Posterior cingulate gyrus (tissue), 11 donors: ENCODE data around the gene RMI2.
A peak's percentile ranks its signal among the peaks of the same experiment; 100 is the strongest.
"Not testable (repeated sequence)": the region's sequence is repeated elsewhere in the genome, so short reads cannot be mapped to it uniquely, and the experiment has no call there.

Source experiments
- DNase-seq, 10 donors: peaks; one replicate each; pipeline versions ENCODE4 v3.0.0 to v3.0.0-alpha.2; 2020 to 2021; ENCODE audit warnings: mixed read lengths in 3 of 10
- intact Hi-C: fragments of 100-400 bp; cut with DNase I; formaldehyde crosslinking; loops from one replicate; pipeline ENCODE4 v1.15.1; 2023

RMI2 gene

DNA sequence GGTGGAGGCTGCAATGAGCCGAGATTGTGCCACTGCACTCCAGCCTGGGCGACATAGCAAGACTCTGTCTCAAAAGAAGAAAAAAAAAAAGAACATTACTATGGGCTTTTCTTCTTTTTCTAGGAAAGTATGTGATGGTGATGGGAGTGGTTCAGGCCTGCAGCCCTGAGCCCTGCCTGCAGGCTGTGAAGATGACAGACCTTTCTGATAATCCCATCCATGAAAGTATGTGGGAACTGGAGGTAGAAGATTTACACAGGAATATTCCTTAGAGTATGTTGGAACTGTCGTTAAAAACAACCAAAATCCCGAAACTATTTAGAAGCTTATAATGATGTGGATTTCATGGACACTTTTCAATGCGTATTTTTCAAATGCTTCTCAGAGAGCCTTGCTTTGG, 5.3 kb downstream of the RMI2 start:
- peak in 2 of 10 donors; percentile 15 to 18 for DNase-seq
- intact Hi-C loops = no loop called here

DNA sequence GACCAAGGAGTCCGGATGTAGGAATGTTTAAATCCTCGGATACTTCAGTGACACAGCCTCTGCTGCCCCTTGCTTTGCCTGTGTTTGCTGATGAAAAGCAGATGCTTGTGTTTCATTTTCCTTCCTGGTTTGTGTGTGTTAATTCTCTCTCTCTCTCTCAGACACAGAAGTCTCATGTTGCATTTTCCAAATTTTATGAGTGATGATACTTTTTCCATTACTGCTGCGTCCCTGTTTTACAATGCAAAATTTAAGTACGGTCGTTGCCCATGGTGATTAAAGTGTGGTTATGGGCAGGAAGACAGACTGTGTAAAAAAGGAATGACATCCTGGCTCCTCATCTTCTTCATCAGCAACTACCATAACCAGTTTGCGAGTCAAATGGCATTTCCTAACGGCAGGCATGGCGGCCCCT, 5.7 kb downstream of the RMI2 start:
- intact Hi-C loops = no loop called here
- DNase-seq = peak in 2 of 10 donors; percentile 2 to 25

DNA sequence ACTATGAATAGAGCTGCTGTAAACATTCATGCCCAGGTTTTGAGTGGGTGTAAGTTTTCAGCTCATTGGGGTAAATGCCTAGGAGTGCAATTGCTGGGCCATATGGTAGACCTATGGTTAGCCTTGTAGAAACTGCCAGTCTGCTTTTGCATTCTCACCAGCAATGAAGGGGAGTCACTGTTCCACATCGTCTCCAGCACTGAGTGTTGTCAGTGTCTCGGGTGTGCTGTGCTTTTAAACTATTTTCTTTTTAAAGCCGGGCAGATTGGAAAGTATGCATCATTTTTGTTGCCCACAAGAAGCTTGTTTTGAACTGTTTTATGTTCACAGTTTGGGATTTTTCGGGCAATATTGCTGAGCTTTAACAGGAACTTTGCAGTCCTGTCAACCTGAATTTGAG, 7.9 kb downstream of the RMI2 start:
- intact Hi-C loops = no loop called here
- DNase-seq = no peak

DNA sequence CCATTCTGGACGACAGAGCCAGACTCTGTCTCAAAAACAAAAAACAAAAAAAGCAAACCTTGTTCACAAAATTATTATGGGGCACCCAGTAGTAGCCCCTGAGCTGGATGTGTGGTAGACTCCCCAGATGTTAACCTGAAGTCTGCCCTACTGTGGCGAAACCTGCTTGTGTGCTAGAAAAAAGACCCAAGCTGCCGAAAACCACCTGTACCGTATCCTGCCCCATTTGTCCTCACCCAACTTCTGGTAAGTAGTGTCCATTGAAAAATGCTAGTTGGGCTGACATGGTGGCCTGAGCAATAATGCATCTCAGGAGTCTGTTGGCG, 9.1 kb downstream of the RMI2 start:
- DNase-seq = no peak
- intact Hi-C loops = no loop called here

DNA sequence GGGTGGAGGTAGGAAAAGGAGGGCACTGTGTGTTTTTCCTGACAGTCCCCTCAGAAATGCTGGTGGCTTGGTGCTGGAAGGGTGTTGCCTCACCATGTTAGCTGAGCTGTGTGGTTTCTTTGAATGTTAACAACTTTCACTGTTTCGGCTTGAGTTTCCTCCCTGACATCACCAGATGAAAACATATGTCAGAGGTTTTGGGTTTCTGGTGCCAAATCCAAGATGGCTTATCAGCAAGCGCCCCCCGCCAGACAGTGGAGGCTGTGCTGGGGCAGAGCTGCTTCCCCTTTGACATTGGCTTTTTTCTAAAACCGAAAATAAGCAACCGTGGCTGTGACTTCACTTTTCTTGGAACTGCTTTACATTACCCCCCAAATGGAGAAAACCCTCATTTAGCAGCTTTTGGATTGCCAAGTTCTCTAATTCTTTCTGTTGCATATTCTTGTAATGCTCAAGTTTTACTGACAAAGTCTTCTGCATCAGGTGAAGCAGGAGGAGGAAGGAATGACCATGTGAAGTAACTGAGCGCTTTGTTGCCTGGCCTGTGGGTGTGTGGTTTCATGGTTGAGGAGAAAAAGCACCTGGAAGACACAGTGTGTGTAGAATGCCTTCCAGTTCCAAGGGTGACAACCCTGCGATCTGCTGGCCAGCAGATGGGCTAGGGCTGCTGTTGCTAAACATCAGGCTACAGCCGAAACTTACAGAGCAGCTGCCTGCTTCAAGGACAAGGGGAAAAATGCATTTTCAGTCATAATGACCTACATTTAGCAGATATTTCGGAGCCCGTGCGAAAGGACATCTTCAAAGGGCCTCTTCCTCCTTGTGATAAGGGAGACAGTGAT, 9.7 kb downstream of the RMI2 start:
- DNase-seq = peak in 1 of 10 donors; percentile 59
- intact Hi-C loops = no loop called here

DNA sequence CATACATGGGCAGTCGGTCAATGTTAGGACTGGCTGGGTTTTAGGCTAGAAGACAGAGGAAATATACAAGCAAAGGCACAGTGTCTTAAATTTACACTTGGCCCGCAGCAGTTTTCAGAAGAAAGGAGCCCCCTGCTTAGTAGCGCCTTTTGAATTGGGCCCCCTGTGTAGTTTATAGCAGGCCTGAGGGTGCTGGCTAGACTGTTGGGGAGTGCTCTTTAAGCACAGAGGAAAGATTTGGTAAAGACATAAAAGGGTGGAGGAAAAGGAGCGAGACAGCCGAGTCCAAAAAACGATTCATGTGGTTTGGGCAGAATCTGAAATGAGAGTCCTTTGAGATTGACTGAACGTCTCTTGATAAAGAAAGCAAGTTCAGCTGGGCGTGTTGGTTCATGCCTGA, 10.6 kb downstream of the RMI2 start:
- intact Hi-C loops = loop anchor here (2.0 kb wide), 1 partner anchor 391 kb away; no protein-coding TSS in a partner anchor
- DNase-seq = no peak

DNA sequence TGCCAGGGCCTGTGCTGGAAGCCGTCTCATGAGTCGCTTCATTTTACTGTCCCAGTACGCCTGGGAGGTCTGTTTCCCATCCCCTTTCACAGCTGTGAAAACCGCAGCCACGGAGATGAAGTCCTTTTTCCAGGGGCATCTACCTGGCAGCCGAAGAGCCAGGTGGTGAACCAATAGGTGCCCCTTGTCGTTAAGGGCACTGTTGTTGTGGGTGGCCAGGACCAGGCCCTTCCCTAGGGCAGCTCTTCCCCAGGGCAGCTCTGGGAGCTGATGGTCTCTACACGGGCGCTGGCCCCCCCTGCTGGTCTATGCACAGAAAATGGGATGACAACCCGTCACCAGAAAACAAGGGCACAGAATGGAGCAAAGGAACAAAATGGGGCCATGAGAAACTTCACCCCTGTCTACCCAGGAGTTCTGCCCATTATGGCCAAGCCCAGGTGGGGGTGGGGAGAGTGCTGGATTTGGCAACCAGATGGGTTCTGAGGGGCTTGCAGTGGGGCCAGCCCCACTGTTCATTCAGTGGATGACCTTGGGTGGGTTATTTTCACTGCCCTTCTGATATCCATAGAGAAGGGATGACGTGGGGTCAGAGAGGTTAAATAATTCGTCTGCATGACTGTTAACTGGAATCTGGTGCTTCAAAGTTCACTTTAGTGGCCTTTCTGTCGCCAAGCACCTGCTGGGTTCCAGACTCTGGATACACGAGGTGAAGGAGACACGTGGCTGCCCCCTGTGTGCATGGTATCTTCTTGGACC, 11.5 kb downstream of the RMI2 start:
- intact Hi-C loops = loop anchor here (2.0 kb wide), 1 partner anchor 392 kb away; no protein-coding TSS in a partner anchor
- peak in 8 of 10 donors; percentile 28 to 91 (median 54) for DNase-seq

DNA sequence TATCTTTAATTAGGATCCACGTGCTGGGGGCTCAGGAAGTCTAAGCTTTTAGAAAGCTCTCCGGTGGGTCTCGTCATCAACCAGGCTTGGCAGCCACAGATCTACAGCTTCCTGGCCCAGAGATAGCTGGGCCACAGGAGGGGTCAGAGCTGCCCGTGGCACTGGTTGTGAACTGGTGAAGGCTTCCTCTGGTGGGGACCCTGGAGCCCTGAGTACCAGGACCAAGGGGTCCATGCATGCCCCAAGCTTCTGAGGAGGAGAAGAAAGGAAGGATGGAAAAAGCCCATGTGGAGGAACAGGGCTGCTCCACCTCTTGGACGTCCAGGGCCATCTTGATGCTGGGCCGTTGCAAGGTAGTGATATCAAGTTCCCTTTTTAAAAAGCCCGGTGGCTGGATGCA, 13.3 kb downstream of the RMI2 start:
- DNase-seq = peak in 1 of 10 donors; percentile 71
- intact Hi-C loops = no loop called here

DNA sequence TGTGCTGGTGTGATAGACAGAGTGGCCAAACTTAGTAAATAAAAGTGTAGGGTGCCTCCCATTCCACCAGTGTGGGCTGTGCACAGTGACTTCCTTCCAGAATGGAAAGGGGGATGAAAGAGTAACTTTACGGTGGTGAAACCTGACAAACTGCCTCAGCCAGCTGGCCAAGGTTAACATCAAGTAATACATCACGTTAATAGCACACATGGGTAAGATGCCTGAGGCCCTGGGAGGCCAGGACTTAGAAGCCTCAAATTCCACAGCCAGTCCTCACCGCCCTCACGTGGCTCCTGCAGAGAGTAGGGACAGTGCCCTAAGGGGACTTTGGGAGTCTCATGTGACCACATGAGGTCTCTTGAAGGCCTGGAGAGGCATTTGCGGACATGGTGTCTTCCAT, 14.1 kb downstream of the RMI2 start:
- intact Hi-C loops = no loop called here

DNA sequence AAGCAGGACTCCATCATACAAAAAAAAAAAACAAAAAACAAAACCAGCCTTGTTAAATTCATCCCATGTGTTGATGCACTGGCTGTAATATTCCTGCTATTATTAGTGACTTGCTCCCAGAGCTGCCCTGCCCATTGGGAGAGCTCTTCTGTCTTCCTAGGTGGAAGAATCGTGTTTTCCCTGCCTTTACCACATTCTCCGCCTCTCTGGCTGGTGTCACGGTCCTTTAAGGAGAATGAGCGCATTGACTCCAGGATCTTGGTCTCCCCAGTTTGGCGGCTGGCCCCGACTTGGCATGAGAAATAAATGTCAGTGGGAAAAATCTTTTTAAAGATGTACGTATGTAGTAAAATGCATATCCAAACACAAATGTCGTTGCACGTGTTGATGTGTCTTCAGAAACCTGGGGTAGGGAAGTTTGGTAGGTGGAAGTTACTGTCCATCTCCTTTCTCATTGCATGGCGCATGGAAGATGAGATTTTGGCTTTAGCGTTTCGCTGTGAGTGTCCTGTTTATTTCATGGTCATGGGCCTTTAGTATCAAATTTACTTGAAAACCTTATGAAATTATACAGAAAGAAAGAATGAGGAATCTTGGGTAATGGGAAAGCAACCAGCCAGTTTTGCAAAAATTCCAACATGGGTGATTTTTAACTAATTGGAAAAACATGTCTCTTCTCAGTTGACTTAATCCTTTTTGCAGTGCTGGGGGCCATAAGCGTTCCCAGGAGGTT, 15.5 kb downstream of the RMI2 start:
- intact Hi-C loops = no loop called here
- peak in 1 of 10 donors; percentile 11 for DNase-seq

More for the DNA sequence above, 14.1 kb downstream of the RMI2 start:
- peak in 1 of 10 donors; percentile 8 for DNase-seq

DNA sequence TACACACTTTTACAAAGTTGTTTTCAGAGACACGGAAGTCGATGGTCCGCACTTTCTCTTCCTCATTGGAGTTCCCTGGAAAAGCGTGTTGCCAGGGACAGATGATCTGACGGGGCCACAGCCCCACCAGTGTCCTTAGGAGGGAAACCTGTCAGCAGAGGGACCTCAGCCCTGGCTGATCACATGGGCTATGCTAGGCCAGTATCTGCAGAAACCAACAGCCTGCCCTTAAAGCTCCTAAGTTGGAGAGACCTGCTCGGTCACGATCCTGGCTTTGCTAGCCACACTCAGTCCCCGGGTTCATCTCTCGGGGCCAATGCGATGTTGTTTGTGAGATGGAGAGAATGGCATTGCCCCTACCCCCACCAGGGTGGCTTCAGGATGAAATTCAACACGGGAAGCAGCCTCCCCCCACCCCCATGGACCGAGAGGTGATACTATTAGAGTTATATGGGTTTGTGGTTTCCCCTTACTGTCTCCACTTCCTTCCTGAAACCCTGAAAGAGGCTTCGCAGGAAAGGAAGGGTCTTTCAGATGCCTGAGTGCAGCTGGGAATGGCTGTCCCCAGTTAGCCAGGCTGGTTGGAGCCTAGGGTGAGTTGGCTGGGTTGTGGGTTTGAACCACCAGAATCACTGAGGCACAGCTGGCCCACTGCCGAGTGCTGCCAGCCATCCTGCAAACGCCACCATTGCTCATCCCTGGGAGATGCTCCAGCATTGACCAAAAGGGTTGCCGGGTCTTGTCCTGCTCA, 16.6 kb downstream of the RMI2 start:
- DNase-seq = peak in 1 of 10 donors; percentile 70
- intact Hi-C loops = no loop called here

DNA sequence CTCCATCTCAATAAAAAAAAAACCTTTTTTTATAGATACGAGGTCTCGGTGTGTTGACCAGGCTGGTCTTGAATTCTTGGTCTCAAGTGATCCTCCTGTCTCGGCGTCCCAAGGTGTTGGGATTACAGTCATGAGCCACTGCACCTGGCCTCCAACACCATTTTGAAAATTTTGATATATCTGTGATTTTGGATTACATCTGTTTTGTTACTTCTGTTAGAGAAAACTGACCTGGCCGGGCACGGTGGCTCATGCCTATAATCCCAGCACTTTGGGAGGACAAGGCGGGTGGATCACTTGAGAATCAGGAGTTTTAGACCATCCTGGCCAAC, 18.6 kb downstream of the RMI2 start:
- intact Hi-C loops = no loop called here
- DNase-seq = no peak

DNA sequence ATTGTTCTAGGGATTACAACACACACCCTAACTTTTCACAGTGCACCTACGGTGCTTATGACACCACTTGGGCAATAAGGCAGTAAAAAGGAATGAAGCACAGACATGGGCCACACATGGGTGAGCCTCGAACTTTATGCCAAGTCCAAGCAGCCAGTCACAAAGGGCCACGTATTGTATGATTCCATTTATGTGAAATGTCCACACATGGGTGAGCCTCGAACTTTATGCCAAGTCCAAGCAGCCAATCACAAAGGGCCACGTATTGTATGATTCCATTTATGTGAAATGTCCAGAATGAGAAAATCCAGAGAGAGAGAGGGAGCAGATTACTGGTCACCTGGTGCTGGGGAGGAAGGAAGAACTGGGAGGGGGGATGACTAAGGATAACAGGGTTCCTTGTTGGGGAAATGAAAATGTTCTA, 22.2 kb downstream of the RMI2 start:
- DNase-seq = no peak
- intact Hi-C loops = no loop called here

DNA sequence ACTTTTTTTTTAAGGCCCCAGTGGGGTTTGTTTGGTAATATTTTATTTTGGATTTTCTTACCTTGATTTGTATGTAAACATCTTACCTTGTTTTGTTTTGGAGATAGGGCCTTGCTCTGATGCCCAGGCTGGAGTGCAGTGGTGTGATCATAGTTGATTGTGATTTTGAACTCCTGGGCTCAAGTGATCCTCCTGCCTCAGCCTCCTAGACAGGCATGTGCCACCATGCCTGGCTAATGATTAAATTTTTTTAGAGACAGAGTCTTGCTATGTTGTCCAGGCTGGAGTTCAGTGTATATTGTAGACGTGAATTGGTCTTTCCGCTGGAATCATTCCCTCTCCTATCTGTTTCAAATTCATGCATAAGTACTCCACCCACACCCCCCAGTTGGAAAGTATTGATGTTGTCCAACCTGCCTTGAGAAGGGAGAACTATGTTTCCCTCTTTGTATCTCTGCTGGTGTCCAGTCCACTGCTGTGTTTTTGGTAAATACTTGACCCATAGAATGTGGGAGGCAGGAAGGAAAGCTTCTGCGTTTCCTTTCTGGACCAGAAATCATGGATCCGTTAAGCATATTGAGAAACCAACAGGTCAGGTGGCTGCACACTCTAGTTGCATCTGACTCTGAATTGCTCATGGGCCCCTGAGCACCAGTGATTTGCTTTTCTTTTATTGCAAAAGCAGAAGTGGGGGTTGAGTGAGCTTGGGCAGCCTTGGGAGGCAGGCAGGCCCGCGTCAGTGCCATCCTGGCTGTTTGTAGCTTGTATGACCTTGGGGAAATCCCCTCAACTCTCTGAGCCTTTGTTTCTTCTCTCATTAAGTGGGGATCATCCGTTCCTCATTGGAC, 25.0 kb downstream of the RMI2 start:
- intact Hi-C loops = no loop called here
- DNase-seq = peak in 1 of 10 donors; percentile 64

DNA sequence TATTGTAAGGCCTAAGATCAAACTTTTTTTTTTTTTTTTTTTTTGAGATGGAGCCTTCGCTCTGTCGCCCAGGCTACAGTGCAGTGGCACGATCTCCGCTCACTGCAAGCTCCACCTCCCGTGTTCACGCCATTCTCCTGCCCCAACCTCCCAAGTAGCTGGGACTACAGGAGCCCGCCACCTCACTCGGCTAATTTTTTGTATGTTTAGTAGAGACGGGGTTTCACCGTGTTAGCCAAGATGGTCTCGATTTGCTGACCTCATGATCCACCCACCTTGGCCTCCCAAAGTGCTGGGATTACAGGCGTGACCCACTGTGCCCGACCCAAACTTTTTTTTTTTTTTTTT, 25.6 kb downstream of the RMI2 start:
- intact Hi-C loops = not testable (repeated sequence)
- peak in 1 of 10 donors; percentile 45 for DNase-seq

DNA sequence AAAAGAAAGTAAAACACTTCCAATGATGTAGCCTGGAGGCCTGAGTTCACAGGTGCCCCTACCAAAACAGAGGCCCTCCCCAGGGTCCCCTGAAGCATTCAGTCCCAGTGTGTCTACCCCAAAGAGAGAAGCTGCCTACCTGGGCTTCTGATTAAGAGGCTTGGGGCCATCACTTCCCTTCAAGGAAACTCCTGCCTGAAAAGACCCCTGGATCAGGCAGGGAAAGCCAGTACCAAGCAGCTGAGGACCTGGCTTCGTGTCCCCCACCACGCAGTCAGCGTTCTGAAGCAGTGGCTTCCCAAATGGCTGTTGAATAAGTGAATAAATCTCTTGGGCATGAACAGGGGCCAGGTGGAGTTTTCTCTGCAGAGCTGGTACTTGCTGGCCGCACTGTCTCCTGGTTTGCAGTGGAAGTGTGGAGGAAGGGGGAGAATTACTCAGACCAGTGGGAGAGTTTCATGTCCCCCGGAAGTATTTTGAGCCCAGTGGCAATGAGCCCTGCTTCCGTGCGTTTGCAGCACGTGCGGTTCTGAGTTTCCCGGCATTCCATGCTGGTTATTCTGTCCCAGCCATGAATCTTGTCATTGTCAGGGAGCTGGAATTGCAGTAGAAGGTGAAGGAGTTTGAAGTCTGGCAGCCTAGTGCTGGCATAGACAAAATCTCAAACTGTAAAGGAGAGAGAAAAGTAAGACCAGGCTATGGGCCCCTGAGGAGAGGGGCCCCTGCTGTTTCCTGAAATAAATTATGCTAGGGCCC, 27.0 kb downstream of the RMI2 start:
- intact Hi-C loops = no loop called here
- peak in 1 of 10 donors; percentile 21 for DNase-seq

DNA sequence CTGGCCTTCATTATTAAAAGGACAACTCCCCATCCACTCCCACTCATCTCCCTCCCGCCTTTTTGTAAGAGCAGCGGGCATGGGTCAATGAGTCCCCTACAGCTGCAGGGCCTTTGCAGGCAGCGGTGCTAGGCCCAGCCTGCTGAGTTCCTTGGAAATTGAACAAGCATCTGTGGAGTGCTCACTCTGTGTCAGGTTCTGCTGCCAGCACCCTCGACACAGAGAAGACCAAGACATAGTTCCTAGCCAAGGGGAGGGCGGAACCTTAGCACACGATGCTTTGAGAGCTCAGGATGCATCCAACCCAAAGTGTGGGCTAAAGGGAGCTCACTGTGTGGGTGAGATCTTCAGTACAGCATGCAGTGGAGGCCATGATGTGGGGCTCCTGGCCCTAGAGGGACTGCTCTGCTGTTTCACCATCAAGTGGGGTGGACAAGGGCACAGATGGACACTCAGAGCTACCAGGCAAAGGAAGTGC, 27.6 kb downstream of the RMI2 start:
- intact Hi-C loops = no loop called here
- peak in 1 of 10 donors; percentile 68 for DNase-seq

DNA sequence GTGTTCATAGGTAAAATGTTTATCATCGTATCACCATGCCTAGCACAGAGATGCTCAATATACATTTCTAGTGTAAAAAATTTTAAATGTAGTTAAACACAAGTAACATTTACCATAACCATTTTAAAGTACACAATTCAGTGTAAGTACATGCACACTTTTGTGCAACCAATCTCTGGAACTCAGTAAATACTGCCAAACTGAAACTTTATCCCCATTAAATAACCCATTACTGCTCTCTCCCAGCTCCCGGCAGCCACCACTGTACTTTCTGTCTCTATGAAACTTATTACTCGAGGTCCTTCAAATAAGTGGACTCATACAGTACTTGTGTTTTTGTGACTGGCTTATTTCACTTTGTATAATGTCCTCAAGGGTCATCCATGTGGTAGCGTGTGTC, 29.0 kb downstream of the RMI2 start:
- DNase-seq = no peak

DNA sequence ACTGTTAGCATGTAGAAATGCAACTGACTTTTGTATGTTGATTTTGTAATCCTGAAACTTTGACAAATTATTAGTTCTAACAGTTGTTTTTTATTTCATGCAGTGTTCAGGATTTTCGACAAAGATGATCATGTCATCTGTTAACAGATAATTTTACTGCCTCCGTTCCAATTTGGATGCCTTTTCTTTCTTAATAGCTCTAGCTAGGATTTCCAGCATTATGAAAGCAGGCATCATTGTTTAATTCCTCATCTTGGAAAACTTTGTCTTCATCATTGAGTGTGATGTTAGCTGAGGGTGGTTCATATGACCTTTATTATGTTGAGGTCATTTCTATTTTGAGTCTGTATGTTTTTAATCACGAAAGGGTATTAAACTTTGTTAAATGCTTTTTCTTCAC, 31.9 kb downstream of the RMI2 start:
- intact Hi-C loops = no loop called here
- no peak for DNase-seq

More for the DNA sequence above, 29.0 kb downstream of the RMI2 start:
- intact Hi-C loops = no loop called here
